Stimulated activated CD8-positive, alpha-beta memory T cell treated with anti-CD3 and anti-CD28 coated beads, Interleukin-15, amount 100 ng/mL, for 1 hour (primary cell): ENCODE results near the gene SEZ6L.

Source experiments
- DNase-seq: peaks from one replicate; pipeline ENCODE4 v3.0.0-alpha.2; 2020; ENCODE audit warnings: low read depth

Gene SEZ6L

GRCh38 chr22:26182723-26183122 is 13.5 kb downstream of the SEZ6L start:
- DNase-seq = no peak

DNA sequence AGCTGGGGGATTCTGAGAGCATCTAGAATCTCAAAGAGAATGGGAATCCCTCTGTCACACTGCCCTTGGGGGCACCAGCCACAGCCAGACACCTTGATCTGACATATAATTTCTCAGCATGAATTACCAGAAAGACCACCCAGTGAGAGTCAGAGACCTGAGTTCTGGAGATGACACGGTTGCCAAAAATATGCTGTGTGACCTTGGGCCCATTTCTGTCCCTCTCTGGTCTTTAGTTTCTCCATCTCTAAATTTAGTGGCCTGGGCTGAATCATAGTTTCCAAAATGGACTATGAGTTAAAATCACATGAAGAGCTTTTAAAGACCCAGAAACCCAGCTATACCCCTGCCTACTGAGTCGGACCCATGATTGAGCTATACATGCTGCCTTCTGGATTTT is 15.9 kb downstream of the SEZ6L start:
- no peak for DNase-seq

DNA sequence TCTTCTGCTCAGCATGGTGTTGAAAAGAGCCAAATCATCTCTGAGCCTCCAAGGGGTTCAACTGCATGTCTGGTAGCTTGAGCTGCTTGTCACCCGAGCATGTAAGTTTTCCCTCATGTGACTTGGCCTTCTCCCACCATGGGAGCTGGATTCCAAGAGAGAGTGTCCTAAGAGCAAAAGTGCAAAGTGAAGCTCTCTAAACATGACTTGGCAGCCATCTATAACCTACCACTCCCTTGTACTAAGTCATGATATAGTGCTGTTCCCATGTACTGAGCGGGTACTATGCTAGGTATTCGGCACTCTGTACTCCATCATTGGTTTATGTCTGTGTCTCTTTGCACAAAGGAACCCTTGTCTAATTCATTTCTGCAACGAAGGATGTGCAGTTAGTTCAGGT is 19.1 kb downstream of the SEZ6L start:
- no peak for DNase-seq

DNA sequence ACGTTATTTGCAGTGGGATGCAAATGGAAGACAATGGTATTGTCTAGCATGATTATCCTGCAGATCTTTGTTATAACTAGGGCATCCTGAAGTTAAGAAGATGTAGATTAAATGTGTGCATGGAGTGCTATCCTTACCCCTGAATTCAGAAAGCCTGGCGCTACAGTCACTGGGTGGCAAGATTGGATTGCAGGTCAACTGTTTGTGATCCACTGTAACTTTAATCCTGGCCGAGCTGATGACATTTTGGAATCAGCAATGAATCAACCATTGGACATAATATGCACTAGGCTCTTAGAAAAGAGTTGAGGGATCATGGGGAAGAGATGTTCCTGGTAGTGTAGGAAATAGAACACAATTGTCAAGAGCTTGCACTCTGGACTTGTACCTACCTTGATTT is 25.1 kb downstream of the SEZ6L start:
- no peak for DNase-seq

DNA sequence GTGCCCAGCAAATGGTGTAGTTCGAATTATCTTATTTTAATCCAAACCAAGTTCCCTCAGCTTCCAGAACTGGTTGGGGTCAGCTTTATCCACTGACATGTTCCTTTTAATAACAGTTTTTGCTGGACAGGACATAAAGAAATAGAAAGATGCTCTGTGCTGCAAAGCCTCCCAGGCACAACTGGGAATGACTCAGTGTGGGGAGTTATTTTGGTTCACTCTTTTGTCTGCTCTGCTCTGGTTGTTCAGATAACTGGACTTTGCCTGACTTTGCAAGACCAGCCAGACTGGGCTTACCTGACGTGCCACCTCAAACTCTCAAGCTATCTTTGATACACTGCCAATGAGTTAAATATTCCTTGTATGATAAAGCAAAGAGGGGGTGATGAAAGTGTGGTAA is 25.6 kb downstream of the SEZ6L start:
- DNase-seq = no peak

GRCh38 chr22:26196657-26197056 is 27.4 kb downstream of the SEZ6L start:
- DNase-seq = no peak

- DNase-seq = no peak
Measured at GRCh38 chr22:26197425-26197824, 28.2 kb downstream of the SEZ6L start.

- DNase-seq = no peak
Measured at GRCh38 chr22:26199665-26200064, 30.4 kb downstream of the SEZ6L start.

DNA sequence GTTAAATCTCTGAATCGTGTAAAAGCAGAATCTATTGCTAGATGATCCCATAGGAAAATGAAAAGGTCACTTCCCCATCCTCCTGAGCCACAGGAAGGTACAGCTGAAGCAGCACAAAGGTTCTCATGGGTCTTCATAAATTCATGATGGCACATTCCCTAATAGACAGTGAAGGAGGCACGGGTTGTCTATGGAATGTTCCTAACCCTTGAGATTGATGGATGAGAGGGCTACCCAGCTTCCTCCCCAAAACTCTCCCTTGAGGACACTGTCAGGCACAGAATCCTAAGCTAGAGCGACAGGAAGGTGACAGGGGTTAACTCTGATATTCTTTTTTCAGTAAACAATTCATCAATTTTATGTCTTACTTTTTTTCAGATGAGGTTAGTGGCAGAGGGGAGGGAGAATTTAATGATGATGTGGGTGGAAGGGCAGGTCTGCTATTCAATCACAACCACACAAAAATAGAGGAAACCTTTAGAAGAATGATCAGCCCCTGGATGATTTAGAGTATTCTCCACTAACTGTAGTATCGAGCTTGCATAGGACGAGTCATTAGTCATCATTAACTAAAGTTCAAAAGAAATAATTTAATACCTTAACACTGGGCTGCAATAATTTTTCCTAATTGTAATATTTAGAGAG is 33.1 kb downstream of the SEZ6L start:
- no peak for DNase-seq

DNA sequence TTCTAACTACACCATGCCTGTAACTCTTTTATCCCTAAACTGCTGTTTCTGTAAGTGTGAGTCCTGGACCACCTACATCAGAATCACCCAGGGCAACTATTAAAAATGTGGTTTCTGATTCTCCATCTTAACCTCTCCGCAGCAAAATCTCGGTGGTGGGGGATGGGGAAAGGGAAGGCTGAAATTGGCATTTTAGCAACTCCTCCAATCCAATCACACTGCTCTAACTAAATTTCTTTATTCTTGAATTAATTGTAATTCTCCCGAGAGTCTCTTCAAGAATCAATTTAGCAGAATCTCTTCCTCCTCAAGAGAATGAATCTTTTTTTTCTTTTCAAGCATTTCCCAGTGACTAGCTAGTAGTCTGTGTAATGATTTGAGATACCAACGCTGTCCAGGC is 36.2 kb downstream of the SEZ6L start:
- no peak for DNase-seq

GRCh38 chr22:26210334-26210733 is 41.1 kb downstream of the SEZ6L start:
- no peak for DNase-seq

- no peak for DNase-seq
Measured at GRCh38 chr22:26213826-26214225, 44.6 kb downstream of the SEZ6L start.

DNA sequence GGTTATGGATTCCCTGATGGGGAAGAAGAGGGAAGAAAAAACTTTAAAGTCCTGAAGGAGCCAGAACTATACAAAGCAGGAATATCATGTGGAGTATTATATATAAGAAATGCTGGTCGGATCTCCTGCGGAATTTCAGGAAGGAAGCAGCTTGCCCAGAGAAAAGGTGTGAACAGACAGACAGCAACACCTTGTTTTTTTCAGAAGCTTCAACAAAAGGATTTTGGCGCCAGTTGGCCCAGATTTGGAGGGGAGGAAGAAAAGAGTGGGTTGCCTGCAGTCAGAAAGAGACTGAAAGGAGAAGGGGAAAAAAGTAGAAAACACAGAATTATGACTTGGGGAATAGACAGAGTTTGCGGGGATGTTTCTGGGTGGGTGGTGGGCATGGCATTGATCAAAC is 45.2 kb downstream of the SEZ6L start:
- DNase-seq = no peak

- no peak for DNase-seq
Measured at GRCh38 chr22:26215736-26216135, 46.5 kb downstream of the SEZ6L start.

DNA sequence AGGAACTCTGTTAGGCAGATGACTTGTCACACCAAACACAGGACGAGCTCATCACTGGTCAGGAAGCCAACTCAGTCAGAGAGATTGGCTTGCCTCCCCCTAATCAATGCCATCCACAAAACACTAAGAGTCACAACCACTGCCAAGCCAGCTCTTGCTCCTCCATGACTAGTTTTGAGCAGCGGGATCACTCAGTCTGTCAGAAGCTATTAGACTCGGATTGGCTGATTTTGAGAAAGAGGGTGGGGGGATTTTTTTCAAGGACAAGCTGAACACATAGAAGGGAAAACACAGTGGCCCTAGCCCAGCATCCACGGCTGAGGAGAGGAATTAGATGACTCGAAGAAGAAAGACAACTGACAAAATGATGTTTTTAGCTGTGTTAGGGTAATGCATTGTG is 55.9 kb downstream of the SEZ6L start:
- DNase-seq = no peak

DNA sequence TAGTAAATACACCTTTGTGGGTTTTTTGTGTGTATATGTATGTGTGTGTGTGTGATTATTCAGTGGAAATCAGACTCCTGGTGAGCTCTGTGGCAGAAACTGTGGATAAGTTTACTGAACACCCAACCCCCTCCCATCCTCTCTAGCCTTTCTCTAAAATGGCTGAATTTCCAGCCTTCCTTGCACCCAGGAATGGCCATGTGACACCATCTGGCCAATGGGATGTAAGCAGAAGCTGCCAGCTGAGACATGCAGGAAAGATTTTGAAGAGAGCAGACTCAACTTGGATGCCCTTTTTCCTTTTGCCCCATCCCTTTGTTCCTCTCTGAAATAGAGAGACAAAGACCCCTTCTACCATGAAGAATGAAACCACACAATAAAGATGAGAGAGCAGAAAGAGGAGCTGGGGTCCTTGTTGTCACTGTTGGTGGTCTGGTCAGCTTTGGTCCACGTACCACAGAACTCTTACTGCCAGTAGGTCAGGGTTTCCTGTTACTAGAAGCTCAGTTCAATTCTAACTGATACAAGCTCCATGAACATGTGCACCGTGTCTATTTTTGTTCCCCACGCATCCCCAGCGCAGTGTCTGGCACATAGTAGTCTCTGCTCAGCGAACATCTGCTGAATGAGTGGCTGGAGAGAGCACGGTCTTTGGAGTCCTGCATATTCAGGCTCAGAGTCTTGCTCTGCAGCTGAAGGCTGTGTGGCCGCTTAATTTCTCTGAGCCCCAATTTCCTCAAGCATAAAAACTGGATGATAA is 57.5 kb downstream of the SEZ6L start:
- no peak for DNase-seq

GRCh38 chr22:26229910-26230309 is 60.6 kb downstream of the SEZ6L start:
- no peak for DNase-seq

- no peak for DNase-seq
Measured at GRCh38 chr22:26234296-26234695, 65.0 kb downstream of the SEZ6L start.

- DNase-seq = no peak
Measured at GRCh38 chr22:26235792-26236487, 66.7 kb downstream of the SEZ6L start.

GRCh38 chr22:26236991-26237390 is 67.7 kb downstream of the SEZ6L start:
- DNase-seq = no peak

DNA sequence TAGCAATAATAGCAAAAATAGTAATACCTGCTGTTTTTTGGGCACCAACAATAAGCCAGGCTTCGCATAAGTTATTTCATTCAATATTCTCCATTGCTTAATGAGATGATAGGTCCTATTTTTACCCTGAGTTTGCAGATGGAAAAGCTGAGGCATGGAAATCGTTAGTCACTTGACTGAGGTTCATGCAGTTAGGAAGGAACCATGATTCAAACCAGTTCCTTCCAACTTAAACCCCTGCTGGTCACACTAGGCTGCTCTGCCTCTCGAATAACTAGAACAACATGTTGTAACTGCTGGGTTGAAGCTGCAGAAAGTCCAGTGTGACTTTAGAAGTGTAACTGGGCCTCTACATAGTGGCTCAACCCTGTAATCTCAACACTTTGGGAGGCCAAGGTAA is 69.3 kb downstream of the SEZ6L start:
- DNase-seq = no peak

DNA sequence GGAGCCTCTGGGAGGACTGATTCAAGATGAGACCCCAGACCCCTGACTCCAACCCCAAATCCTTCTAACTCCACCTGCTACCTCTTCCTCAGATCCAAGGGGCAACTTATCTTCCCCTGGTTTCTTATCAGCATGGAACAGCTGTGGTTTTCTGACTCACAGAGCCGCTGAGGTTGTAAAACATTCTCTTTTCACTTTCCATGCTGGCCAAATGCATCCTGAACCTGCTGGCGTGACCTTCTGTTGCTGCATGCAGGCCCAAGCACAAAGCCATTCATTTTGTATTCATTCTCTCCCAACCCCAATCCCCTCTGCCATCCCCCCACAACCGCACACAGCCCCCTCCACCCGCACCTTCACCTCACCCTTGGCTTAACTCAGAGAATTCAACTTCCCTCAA is 70.3 kb downstream of the SEZ6L start:
- DNase-seq = no peak

- no peak for DNase-seq
Measured at GRCh38 chr22:26241361-26241760, 72.1 kb downstream of the SEZ6L start.
